Mononuclear cell (primary cell): Measurements from ENCODE around the gene CCDC107. TPM values are rescaled to one million over a fixed set of nuclear protein-coding genes. Genes with fewer than 3 reads are reported as not detected.

ENCODE experiments used
- H3K27me3 ChIP-seq: 2 replicates; pipeline ENCODE4 v1.6.0; 2011; ENCODE audit warnings: low read length, control low read depth; ENCODE audit not compliant: insufficient read depth
- H3K4me1 ChIP-seq: 2 replicates; pipeline ENCODE4 v1.5.1; 2011; ENCODE audit warnings: mild to moderate bottlenecking, low read length, control low read depth; ENCODE audit not compliant: insufficient read depth
- H3K4me3 ChIP-seq: 2 replicates; pipeline ENCODE4 v1.5.1; 2011; ENCODE audit warnings: mild to moderate bottlenecking, low read length, moderate library complexity
- H3K9me3 ChIP-seq: 2 replicates; pipeline ENCODE4 v1.5.1; 2011; ENCODE audit warnings: low read depth, mild to moderate bottlenecking, control low read depth, low read length
- total RNA-seq: library from RNA; depleted of rRNA; stranded (reverse); fragments of >200 nt; gene quantifications from one replicate; pipeline ENCODE4 v1.2.3, GENCODE V29; 2012

Gene CCDC107
- total RNA-seq, 1 donor: 6.9 TPM

GRCh38 chr9:35681341-35682002, 23.4 kb downstream of the CCDC107 start:
- Histone ChIP-seq H3K27me3 (no peaks in the 10 kb centered on the region), H3K4me1 (peaks cover under 1% of the 10 kb centered on the region), H3K9me3 (no peaks in the 10 kb centered on the region), H3K4me3 (no peak overlapping the region)

DNA sequence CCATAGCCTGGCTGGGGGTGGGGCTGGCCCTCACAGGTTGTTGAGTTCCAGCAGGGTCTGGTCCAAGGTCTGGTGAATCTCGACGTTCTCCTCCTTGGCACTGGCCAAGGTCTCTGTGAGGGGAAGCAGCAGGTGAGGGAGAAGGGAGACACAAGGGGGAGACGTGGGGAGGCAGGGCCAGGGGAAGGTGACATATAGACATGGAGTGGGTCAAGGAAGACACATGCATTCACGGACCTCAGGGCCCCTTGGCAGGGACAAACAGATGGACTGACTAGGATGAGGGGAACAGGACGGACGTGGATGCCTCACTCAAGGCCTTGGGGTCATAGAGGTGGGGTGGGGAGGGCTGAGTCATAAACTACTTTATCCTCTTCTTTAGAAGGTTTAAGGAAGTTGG, 24.0 kb downstream of the CCDC107 start:
- H3K4me3 ChIP-seq: no peak overlapping the region
- no peaks in the 10 kb centered on the region for H3K27me3 ChIP-seq
- H3K4me1 ChIP-seq: no peaks in the 10 kb centered on the region
- no peaks in the 10 kb centered on the region for H3K9me3 ChIP-seq

DNA sequence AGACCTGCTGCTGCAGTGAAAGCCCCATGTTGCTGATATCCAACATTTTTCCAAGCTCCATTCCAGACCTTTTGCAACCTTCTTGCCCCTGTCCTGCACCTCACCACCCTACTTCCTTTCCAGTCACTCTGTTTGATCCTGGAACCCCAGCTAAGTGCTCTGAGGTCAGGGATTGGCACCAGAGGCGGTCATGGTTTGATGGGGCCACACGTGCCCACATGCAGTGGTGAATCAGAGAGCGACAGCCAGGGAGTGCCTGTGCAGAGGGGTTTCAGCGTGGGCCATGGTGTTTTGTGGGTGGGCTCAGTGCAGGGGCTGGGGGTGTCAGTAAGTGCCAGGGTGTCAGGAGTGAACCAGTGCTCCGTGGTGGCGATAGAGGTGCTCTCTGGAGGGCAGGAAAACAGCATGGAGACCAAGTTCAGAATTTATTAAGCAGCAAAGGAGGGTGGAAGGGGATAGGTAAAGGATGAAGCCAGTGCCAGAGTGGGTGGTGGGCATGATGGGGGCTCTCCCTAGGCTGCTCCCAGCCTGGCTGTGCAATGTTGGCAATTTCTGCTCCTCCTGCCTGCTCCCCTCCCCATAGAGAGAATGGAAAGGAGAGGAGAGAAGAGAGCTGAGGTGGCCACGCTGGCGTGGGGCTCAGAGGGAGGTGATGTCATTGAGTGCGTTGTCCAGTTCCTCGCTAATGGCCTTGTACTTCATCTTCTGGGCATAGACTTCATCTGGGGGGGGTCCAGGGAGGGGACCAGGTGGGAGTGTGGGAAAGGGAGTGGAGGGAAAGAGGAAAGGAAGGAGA, 24.6 kb downstream of the CCDC107 start:
- Histone ChIP-seq H3K4me3 (no peak overlapping the region), H3K27me3 (no peaks in the 10 kb centered on the region), H3K4me1 (no peaks in the 10 kb centered on the region), H3K9me3 (no peaks in the 10 kb centered on the region)

GRCh38 chr9:35683323-35683722, 25.2 kb downstream of the CCDC107 start:
- Histone ChIP-seq H3K9me3 (no peaks in the 10 kb centered on the region), H3K27me3 (no peaks in the 10 kb centered on the region), H3K4me3 (no peak overlapping the region), H3K4me1 (no peaks in the 10 kb centered on the region)

GRCh38 chr9:35684921-35685320, 26.8 kb downstream of the CCDC107 start:
- Histone ChIP-seq H3K4me3 (no peak overlapping the region), H3K27me3 (no peaks in the 10 kb centered on the region), H3K4me1 (peaks cover 5% of the 10 kb centered on the region), H3K9me3 (no peaks in the 10 kb centered on the region)

- no peak overlapping the region for H3K4me3 ChIP-seq
- no peaks in the 10 kb centered on the region for H3K9me3 ChIP-seq
- H3K4me1 ChIP-seq: peaks cover 9% of the 10 kb centered on the region
- H3K27me3 ChIP-seq: no peaks in the 10 kb centered on the region
These were observed 27.4 kb downstream of the CCDC107 start for GRCh38 chr9:35685506-35685905.

GRCh38 chr9:35686222-35687203, 28.4 kb downstream of the CCDC107 start:
- Histone ChIP-seq H3K4me3 (no peak overlapping the region), H3K4me1 (peaks cover 14% of the 10 kb centered on the region), H3K9me3 (no peaks in the 10 kb centered on the region), H3K27me3 (no peaks in the 10 kb centered on the region)

GRCh38 chr9:35687306-35687705, 29.2 kb downstream of the CCDC107 start:
- no peaks in the 10 kb centered on the region for H3K27me3 ChIP-seq
- H3K9me3 ChIP-seq: no peaks in the 10 kb centered on the region
- peaks cover 17% of the 10 kb centered on the region for H3K4me1 ChIP-seq
- no peak overlapping the region for H3K4me3 ChIP-seq

DNA sequence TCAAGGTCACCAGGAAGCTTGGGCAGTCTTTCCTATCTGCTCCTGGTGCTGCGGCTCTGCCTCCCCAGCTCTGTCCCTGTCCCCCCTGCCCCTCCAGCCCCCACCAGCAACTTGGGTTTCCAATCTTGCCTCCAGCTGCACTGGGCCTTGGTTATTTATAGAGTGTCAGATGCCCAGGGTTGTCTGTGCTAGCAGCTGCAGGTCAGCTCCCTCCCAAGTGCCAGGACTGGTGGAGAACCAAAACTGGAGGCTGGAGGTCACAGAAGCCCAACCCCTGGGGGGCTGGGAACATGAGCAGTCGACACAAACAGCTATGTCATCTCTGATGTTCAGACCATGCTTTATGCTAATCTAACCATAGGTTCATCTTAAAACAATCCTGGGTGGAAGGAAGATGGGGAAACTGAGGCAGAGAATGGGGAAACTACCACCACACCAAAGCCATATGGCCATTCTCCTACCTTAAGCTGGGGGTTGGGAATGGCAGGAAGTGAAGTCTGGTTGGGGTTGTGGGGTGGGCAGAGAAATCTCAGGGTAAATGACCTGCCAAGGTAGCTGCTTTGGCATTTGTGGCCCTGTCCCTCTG, 30.0 kb downstream of the CCDC107 start:
- Histone ChIP-seq H3K9me3 (no peaks in the 10 kb centered on the region), H3K4me3 (no peak overlapping the region), H3K27me3 (no peaks in the 10 kb centered on the region), H3K4me1 (peaks cover 17% of the 10 kb centered on the region)

DNA sequence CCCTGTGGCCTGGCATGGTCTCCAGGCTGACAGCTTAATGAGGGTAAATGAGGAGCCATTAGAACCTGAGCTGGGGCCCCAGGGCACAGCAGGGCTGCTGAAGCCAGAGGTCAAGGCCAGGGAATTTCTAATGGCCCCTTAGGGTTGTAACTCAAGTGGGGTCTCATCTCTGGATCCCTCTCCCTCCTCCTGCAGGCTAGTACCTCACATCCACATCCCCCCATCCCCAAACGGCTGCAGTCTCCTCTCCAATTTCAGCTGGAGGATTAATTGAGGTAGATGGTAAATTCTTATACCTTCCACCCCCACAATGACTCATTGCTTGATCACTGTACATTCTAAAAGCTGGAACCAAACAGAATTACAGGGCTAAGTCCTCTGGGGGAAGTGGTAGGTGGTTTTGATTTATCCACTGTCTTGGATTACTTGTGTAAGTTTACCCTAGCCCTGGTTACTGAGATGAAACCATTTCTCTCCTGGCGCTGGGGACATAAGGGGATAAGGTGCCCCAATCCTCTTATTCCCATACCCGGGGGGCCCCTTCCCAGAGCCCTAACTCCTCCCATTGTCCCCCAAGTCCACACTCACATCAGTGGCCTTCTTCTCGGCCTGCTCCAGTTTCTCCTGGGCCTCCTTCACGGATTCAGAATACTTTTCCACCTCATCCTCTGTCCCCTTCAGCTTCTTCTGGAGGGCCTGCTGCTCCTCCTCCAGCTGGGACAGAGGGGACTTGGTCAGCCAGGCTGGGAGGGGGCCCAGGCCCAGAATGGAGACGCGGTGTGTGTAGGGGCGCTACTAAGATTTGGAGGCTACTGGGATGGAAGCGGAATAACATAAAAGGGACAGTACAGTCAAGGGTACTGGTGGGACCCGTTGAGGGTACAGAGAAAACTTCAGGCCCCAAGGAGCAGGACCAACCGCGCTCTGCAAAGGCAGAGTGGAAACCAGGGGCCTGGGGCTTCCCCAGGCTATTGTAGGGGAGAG, 30.8 kb downstream of the CCDC107 start:
- Histone ChIP-seq H3K27me3 (no peaks in the 10 kb centered on the region), H3K4me1 (peaks cover 17% of the 10 kb centered on the region), H3K4me3 (no peak overlapping the region), H3K9me3 (no peaks in the 10 kb centered on the region)

- Histone ChIP-seq H3K27me3 (no peaks in the 10 kb centered on the region), H3K4me3 (peak within 1 kb of the TSS; percentile 55), H3K4me1 (peaks cover 17% of the 10 kb centered on the region), H3K9me3 (no peaks in the 10 kb centered on the region)
These were observed 31.6 kb downstream of the CCDC107 start, which contains the start of gene TPM2 for GRCh38 chr9:35689542-35690293. TPM2 (minus strand) TSS chr9:35689925; CDS start chr9:35689817, 108 bp downstream.

DNA sequence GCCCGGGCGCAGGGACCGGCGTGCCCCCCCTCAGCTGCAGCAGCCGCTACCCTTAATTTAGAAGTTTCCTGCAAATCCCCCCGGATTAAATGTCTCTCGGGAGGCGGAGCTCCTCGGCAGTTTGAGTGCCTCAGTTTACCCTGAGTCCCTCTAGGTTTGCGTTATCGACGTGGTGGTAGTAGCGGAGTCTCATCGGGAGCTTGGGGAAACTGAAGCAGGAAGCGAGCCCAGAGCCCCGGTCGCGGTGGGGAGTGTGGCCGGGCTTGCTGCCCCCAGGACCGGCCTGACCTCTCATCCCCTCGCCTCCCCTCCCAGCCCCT, 32.2 kb downstream of the CCDC107 start:
- Histone ChIP-seq H3K4me1 (peaks cover 17% of the 10 kb centered on the region), H3K9me3 (no peaks in the 10 kb centered on the region), H3K27me3 (no peaks in the 10 kb centered on the region), H3K4me3 (peak overlapping the region; percentile 55)

- H3K27me3 ChIP-seq: no peaks in the 10 kb centered on the region
- peak overlapping the region; percentile 55 for H3K4me3 ChIP-seq
- H3K4me1 ChIP-seq: peaks cover 17% of the 10 kb centered on the region
- H3K9me3 ChIP-seq: no peaks in the 10 kb centered on the region
These were observed 32.7 kb downstream of the CCDC107 start for GRCh38 chr9:35690614-35691333.
